Liver (tissue), 9 donors: ENCODE data around the gene TJP2. TPM values are rescaled to one million over a fixed set of nuclear protein-coding genes. Genes with fewer than 3 reads are reported as not detected.

Experiments used
- DNase-seq: peaks from one replicate; pipeline ENCODE4 v3.0.0-alpha.2; 2017; ENCODE audit warnings: low spot score
- H3K27ac ChIP-seq, 2 donors: one replicate each; pipeline ENCODE4 v1.7.0; 2013; ENCODE audit warnings: inconsistent platforms in 2 of 2, low read length in 2 of 2, control low read depth in 1 of 2, low read depth in 1 of 2, mild to moderate bottlenecking in 1 of 2
- H3K27me3 ChIP-seq, 4 donors: one replicate each; pipeline versions ENCODE4 v1.6.1 to v1.7.0; 2013; ENCODE audit warnings: low read length in 3 of 4, inconsistent platforms in 1 of 4, mild to moderate bottlenecking in 1 of 4, moderate library complexity in 1 of 4; ENCODE audit not compliant: control insufficient read depth in 4 of 4, insufficient read depth in 4 of 4
- H3K36me3 ChIP-seq, 4 donors: one replicate each; pipeline versions ENCODE4 v1.6.1 to v1.7.0; 2013; ENCODE audit warnings: low read length in 3 of 4, mild to moderate bottlenecking in 3 of 4, low read depth in 1 of 4, moderate library complexity in 1 of 4; ENCODE audit not compliant: control insufficient read depth in 4 of 4, insufficient read depth in 3 of 4
- H3K4me1 ChIP-seq, 4 donors: one replicate each; pipeline versions ENCODE4 v1.6.1 to v1.7.0; 2013; ENCODE audit warnings: low read length in 3 of 4, mild to moderate bottlenecking in 3 of 4, moderate library complexity in 1 of 4; ENCODE audit not compliant: control insufficient read depth in 4 of 4, insufficient read depth in 4 of 4
- H3K4me3 ChIP-seq, 3 donors: one replicate each; pipeline versions ENCODE4 v1.6.1 to v1.7.0; 2013; ENCODE audit warnings: low read length in 3 of 3, control low read depth in 1 of 3, low read depth in 1 of 3, mild to moderate bottlenecking in 1 of 3
- H3K9ac ChIP-seq, 2 donors: one replicate each; pipeline ENCODE4 v1.7.0; 2013; ENCODE audit warnings: low read length in 2 of 2, mild to moderate bottlenecking in 2 of 2, moderate library complexity in 2 of 2, control low read depth in 1 of 2, low read depth in 1 of 2
- H3K9me3 ChIP-seq, 4 donors: one replicate each; pipeline versions ENCODE4 v1.6.1 to v1.7.0; 2013; ENCODE audit warnings: low read length in 3 of 4; ENCODE audit not compliant: control insufficient read depth in 4 of 4
- EGR1 ChIP-seq, 2 donors: IDR thresholded peaks; 2 replicates each; pipeline ENCODE4 v1.6.1; 2016 to 2018; ENCODE audit warnings: antibody characterized with exemption in 2 of 2, low read depth in 2 of 2
- FOXA2 ChIP-seq: IDR thresholded peaks from 2 replicates; pipeline ENCODE4 v1.6.1; 2016; ENCODE audit warnings: antibody characterized with exemption
- GABPA ChIP-seq, 2 donors: IDR thresholded peaks in 1 of 2; conservative IDR thresholded peaks in 1 of 2; 2 replicates each; pipeline ENCODE4 v1.6.1; 2016; ENCODE audit warnings: antibody characterized with exemption in 2 of 2, mild to moderate bottlenecking in 1 of 2, moderate library complexity in 1 of 2
- HNF4A ChIP-seq, 2 donors: conservative IDR thresholded peaks; 2 replicates each; pipeline ENCODE4 v1.6.1; 2016; ENCODE audit warnings: antibody characterized with exemption in 2 of 2, mild to moderate bottlenecking in 2 of 2
- JUND ChIP-seq, 2 donors: IDR thresholded peaks; 2 replicates each; pipeline ENCODE4 v1.6.1; 2016; ENCODE audit warnings: antibody characterized with exemption in 2 of 2
- NR2F2 ChIP-seq: IDR thresholded peaks from 2 replicates; pipeline ENCODE4 v1.6.1; 2016; ENCODE audit warnings: antibody characterized with exemption
- RAD21 ChIP-seq, 2 donors: IDR thresholded peaks; 2 replicates each; pipeline ENCODE4 v1.6.1; 2016; ENCODE audit warnings: antibody characterized with exemption in 2 of 2, mild to moderate bottlenecking in 2 of 2
- TAF1 ChIP-seq: conservative IDR thresholded peaks from 2 replicates; pipeline ENCODE4 v1.6.1; 2016; ENCODE audit warnings: antibody characterized with exemption, mild to moderate bottlenecking
- YY1 ChIP-seq: IDR thresholded peaks from 2 replicates; pipeline ENCODE4 v1.6.1; 2016; ENCODE audit warnings: antibody characterized with exemption, mild to moderate bottlenecking
- WGBS: extraction: QIAGEN DNeasy Blood & Tissue Kit; methylation state at CpG from one replicate; pipeline ENCODE4 v1.1.7; 2013; 5-methylcytosine and 5-hydroxymethylcytosine counted together
- polyA plus RNA-seq, 2 donors: library from polyadenylated mRNA; stranded (reverse) in 1 of 2; unstranded in 1 of 2; fragments of 200-250 nt in 1 of 2; fragments of >200 nt in 1 of 2; fragmentation: Nextera tagmentation in 1 of 2; extraction: Ambion mirVana in 1 of 2; gene quantifications; one replicate each; pipeline versions ENCODE4 v1.2.1 to v1.2.3, GENCODE V29; 2013 to 2015
- total RNA-seq, 2 donors: library from RNA; depleted of rRNA; stranded (reverse); fragments of >200 nt; gene quantifications; one replicate each; pipeline ENCODE4 v1.2.3, GENCODE V29; 2014
- TF ChIP-seq, protein P1 (sequence below): IDR thresholded peaks from 2 replicates; pipeline ENCODE4 v1.6.1; 2016; ENCODE audit warnings: antibody characterized with exemption
- TF ChIP-seq, protein P2 (sequence below): IDR thresholded peaks from 2 replicates; pipeline ENCODE4 v1.6.1; 2016; ENCODE audit warnings: antibody characterized with exemption
- TF ChIP-seq, protein P3 (sequence below): IDR thresholded peaks from 2 replicates; pipeline ENCODE4 v1.6.1; 2016; ENCODE audit warnings: antibody characterized with exemption, mild to moderate bottlenecking
- donor health status: healthy.
- donor health status: healthy.
- donor health status: healthy.
- donor health status: healthy.
- donor health status: healthy.

The TJP2 gene
- total and polyA plus RNA-seq, 4 donors = 23.2 to 74.0 (median 32.6) TPM

DNA sequence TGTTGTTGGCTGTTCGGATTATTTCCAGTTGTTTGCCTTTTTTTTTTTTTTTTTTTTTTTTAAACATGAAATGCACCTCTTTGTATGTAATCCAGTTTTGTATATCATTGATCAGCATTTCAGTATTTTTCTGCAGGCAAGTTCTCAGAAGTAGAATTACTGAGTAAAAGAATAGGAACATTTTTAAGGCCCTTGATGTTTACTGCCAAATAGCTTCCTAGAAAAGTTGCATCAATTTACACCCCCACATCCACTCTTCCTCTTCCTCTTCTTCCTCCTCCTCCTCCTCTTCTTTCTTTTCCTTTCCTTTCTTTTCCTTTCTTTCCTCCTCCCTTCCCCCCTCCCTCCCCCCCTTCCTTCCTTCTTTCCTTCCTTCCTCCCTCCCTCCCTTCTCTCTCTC, 81.5 kb downstream of the TJP2 start:
- H3K27ac ChIP-seq = no peak overlapping the region
- DNase-seq = no peak
- H3K9ac ChIP-seq = no peak overlapping the region
- TF ChIP-seq, protein P1, sequence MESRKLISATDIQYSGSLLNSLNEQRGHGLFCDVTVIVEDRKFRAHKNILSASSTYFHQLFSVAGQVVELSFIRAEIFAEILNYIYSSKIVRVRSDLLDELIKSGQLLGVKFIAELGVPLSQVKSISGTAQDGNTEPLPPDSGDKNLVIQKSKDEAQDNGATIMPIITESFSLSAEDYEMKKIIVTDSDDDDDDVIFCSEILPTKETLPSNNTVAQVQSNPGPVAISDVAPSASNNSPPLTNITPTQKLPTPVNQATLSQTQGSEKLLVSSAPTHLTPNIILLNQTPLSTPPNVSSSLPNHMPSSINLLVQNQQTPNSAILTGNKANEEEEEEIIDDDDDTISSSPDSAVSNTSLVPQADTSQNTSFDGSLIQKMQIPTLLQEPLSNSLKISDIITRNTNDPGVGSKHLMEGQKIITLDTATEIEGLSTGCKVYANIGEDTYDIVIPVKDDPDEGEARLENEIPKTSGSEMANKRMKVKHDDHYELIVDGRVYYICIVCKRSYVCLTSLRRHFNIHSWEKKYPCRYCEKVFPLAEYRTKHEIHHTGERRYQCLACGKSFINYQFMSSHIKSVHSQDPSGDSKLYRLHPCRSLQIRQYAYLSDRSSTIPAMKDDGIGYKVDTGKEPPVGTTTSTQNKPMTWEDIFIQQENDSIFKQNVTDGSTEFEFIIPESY = no peak
- TF ChIP-seq JUND (IDR thresholded peaks at IDR 0.05) (no peak), GABPA (IDR thresholded peaks at IDR 0.05 in 1 of 2, conservative IDR thresholded peaks at IDR 0.05 in 1 of 2) (no peak), EGR1 (IDR thresholded peaks at IDR 0.05; ENCODE audit: low read depth in 2 of 2) (no peak), RAD21 (IDR thresholded peaks at IDR 0.05) (no peak)
- TF ChIP-seq, protein P2, sequence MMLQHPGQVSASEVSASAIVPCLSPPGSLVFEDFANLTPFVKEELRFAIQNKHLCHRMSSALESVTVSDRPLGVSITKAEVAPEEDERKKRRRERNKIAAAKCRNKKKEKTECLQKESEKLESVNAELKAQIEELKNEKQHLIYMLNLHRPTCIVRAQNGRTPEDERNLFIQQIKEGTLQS = no peak
- TF ChIP-seq, protein P3, sequence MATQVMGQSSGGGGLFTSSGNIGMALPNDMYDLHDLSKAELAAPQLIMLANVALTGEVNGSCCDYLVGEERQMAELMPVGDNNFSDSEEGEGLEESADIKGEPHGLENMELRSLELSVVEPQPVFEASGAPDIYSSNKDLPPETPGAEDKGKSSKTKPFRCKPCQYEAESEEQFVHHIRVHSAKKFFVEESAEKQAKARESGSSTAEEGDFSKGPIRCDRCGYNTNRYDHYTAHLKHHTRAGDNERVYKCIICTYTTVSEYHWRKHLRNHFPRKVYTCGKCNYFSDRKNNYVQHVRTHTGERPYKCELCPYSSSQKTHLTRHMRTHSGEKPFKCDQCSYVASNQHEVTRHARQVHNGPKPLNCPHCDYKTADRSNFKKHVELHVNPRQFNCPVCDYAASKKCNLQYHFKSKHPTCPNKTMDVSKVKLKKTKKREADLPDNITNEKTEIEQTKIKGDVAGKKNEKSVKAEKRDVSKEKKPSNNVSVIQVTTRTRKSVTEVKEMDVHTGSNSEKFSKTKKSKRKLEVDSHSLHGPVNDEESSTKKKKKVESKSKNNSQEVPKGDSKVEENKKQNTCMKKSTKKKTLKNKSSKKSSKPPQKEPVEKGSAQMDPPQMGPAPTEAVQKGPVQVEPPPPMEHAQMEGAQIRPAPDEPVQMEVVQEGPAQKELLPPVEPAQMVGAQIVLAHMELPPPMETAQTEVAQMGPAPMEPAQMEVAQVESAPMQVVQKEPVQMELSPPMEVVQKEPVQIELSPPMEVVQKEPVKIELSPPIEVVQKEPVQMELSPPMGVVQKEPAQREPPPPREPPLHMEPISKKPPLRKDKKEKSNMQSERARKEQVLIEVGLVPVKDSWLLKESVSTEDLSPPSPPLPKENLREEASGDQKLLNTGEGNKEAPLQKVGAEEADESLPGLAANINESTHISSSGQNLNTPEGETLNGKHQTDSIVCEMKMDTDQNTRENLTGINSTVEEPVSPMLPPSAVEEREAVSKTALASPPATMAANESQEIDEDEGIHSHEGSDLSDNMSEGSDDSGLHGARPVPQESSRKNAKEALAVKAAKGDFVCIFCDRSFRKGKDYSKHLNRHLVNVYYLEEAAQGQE = no peak
- no peaks in the 10 kb centered on the region for H3K27me3 ChIP-seq
- H3K9me3 ChIP-seq = no peaks in the 10 kb centered on the region
- peaks cover 6 to 53% (median 46%) of the 10 kb centered on the region in 4 donors for H3K36me3 ChIP-seq
- 100% methylated on average over 1 of the region's 1 CpG for WGBS
- no peak overlapping the region for H3K4me3 ChIP-seq
- H3K4me1 ChIP-seq = no peaks in the 10 kb centered on the region

DNA sequence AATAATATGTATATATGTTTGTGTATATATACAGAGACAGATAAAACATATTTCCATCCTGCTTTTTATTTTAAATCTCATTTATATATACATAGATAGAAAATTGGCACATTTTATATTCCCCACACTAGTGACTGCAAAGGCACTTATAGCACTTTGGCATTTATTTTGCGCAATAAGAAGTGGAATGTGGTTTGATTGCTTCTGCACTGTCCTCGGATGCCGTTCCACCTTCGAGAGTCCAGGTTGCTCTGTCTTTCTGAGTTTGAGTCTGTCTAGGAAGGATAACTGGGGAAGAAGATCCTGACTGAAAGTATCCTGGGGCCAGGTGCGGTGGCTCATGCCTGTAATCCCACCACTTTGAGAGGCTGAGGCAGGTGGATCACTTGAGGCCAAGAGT, 84.5 kb downstream of the TJP2 start:
- Histone ChIP-seq H3K9ac (no peak overlapping the region), H3K4me1 (no peaks in the 10 kb centered on the region), H3K27ac (no peak overlapping the region), H3K4me3 (no peak overlapping the region), H3K9me3 (no peaks in the 10 kb centered on the region), H3K36me3 (peaks cover 6 to 23% (median 18%) of the 10 kb centered on the region in 4 donors), H3K27me3 (no peaks in the 10 kb centered on the region)
- DNase-seq = no peak
- TF ChIP-seq FOXA2 = no peak
- TF ChIP-seq JUND (IDR thresholded peaks at IDR 0.05) = no peak
- TF ChIP-seq, protein P2 = no peak
- 89% methylated on average over 5 of the region's 5 CpGs for WGBS

DNA sequence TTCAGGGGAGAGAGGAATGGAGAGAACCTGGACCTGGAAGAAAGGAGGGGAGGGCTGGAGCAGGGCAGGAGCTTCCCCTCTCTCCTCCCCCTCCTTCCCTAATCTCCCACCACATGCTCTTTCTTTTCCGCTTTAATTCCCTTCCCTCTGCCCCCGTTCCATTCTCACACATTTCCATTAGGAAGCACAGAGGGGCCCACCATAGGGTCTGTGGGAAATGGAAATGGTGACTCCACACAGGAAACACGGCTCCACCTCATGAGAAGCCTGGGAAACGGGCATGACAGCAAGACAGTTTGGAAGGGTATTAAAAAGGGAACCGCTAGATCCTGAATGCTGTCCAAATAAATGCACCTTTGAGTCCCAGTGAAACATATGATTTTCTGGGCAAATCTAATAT, 86.1 kb downstream of the TJP2 start:
- no peaks in the 10 kb centered on the region for H3K27me3 ChIP-seq
- no peak overlapping the region for H3K27ac ChIP-seq
- 61% methylated on average over 5 of the region's 5 CpGs for WGBS
- H3K36me3 ChIP-seq = peaks cover 2 to 8% (median 6%) of the 10 kb centered on the region in 4 donors
- H3K4me3 ChIP-seq = no peak overlapping the region
- DNase-seq = no peak
- H3K9me3 ChIP-seq = no peaks in the 10 kb centered on the region
- no peak overlapping the region for H3K9ac ChIP-seq
- no peaks in the 10 kb centered on the region for H3K4me1 ChIP-seq
- TF ChIP-seq, protein P3 = no peak
- TF ChIP-seq TAF1 (no peak), FOXA2 (no peak), NR2F2 (no peak), HNF4A (conservative IDR thresholded peaks at IDR 0.05) (no peak), GABPA (IDR thresholded peaks at IDR 0.05 in 1 of 2, conservative IDR thresholded peaks at IDR 0.05 in 1 of 2) (no peak), YY1 (no peak), RAD21 (IDR thresholded peaks at IDR 0.05) (no peak)
